ENCODE measurements around the gene C11orf24. TPM values are rescaled to one million over a fixed set of nuclear protein-coding genes. Genes with fewer than 3 reads are reported as not detected.
"Not testable (repeated sequence)": the region's sequence is repeated elsewhere in the genome, so short reads cannot be mapped to it uniquely, and the experiment has no call there.

The C11orf24 gene
- total and polyA plus RNA-seq, 5 donors, result 18.9 to 40.1 (median 27.0) TPM

- WGBS, result 74% methylated on average over 25 of the region's 25 CpGs
- H3K4me3 ChIP-seq (ENCODE audit: low read length), result no peak overlapping the region
- no peak for ATAC-seq
- intact Hi-C loops (cut with DNase I), result loop anchor here (5.0 to 10.0 kb wide), 4 partner anchors 61 to 277 kb away; partner anchors contain the start of genes NDUFS8 (in 1 of the 4) and TCIRG1 (in 1 of the 4)
- no peaks in the 10 kb centered on the region for H3K9me3 ChIP-seq (ENCODE audit: control insufficient read depth, low read length)
- H3K27ac ChIP-seq (ENCODE audit: low read length), result peak overlapping the region; percentile 69
- peak in 2 of 3 donors; percentile 66 to 67 for DNase-seq
- H3K4me1 ChIP-seq (ENCODE audit: control insufficient read depth, insufficient read depth, low read length), result peaks cover 8% of the 10 kb centered on the region
- H3K27me3 ChIP-seq (ENCODE audit: control insufficient read depth, insufficient read depth), result no peaks in the 10 kb centered on the region
Observed at GRCh38 chr11:68311160-68312116, 39.7 kb upstream of the C11orf24 start.

GRCh38 chr11:68309621-68310185, 37.9 kb upstream of the C11orf24 start:
- H3K4me3 ChIP-seq (ENCODE audit: low read length), result no peak overlapping the region
- H3K4me1 ChIP-seq (ENCODE audit: control insufficient read depth, insufficient read depth, low read length), result no peaks in the 10 kb centered on the region
- intact Hi-C loops (cut with DNase I), result loop anchor here (5.0 to 10.0 kb wide), 4 partner anchors 63 to 275 kb away; partner anchors contain the start of genes NDUFS8 (in 1 of the 4) and TCIRG1 (in 1 of the 4)
- 96% methylated on average over 2 of the region's 2 CpGs for WGBS
- no peaks in the 10 kb centered on the region for H3K9me3 ChIP-seq (ENCODE audit: control insufficient read depth, low read length)
- H3K27ac ChIP-seq (ENCODE audit: low read length), result no peak overlapping the region
- H3K27me3 ChIP-seq (ENCODE audit: control insufficient read depth, insufficient read depth), result no peaks in the 10 kb centered on the region
- DNase-seq (peak in 1 of 3 donors; percentile 12), ATAC-seq (no peak)

GRCh38 chr11:68308068-68308467, 36.3 kb upstream of the C11orf24 start:
- DNase-seq (peak in 2 of 3 donors; percentile 73 to 74), ATAC-seq (peak; percentile 34 to 61)
- WGBS, result 62% methylated on average over 11 of the region's 11 CpGs
- H3K27me3 ChIP-seq (ENCODE audit: control insufficient read depth, insufficient read depth), result no peaks in the 10 kb centered on the region
- no peaks in the 10 kb centered on the region for H3K9me3 ChIP-seq (ENCODE audit: control insufficient read depth, low read length)
- H3K4me1 ChIP-seq (ENCODE audit: control insufficient read depth, insufficient read depth, low read length), result no peaks in the 10 kb centered on the region
- H3K4me3 ChIP-seq (ENCODE audit: low read length), result no peak overlapping the region
- intact Hi-C loops (cut with DNase I), result no loop called here
- peak overlapping the region; percentile 85 for H3K27ac ChIP-seq (ENCODE audit: low read length)

- no peaks in the 10 kb centered on the region for H3K4me1 ChIP-seq (ENCODE audit: control insufficient read depth, insufficient read depth, low read length)
- H3K4me3 ChIP-seq (ENCODE audit: low read length), result no peak overlapping the region
- intact Hi-C loops (cut with DNase I), result no loop called here
- WGBS, result 84% methylated on average over 3 of the region's 3 CpGs
- ATAC-seq (no peak), DNase-seq (no peak)
- H3K27me3 ChIP-seq (ENCODE audit: control insufficient read depth, insufficient read depth), result no peaks in the 10 kb centered on the region
- no peaks in the 10 kb centered on the region for H3K9me3 ChIP-seq (ENCODE audit: control insufficient read depth, low read length)
- no peak overlapping the region for H3K27ac ChIP-seq (ENCODE audit: low read length)
Observed at GRCh38 chr11:68306636-68307035, 34.9 kb upstream of the C11orf24 start.

- Histone ChIP-seq H3K9me3 (ENCODE audit: control insufficient read depth, low read length) (no peaks in the 10 kb centered on the region), H3K4me3 (ENCODE audit: low read length) (no peak overlapping the region), H3K27me3 (ENCODE audit: control insufficient read depth, insufficient read depth) (no peaks in the 10 kb centered on the region), H3K27ac (ENCODE audit: low read length) (no peak overlapping the region), H3K4me1 (ENCODE audit: control insufficient read depth, insufficient read depth, low read length) (no peaks in the 10 kb centered on the region)
- 91% methylated on average over 7 of the region's 7 CpGs for WGBS
- ATAC-seq (no peak), DNase-seq (no peak)
- intact Hi-C loops (cut with DNase I), result no loop called here
Observed at GRCh38 chr11:68303982-68304780, 32.4 kb upstream of the C11orf24 start.

GRCh38 chr11:68303083-68303482, 31.3 kb upstream of the C11orf24 start:
- Histone ChIP-seq H3K27ac (ENCODE audit: low read length) (no peak overlapping the region), H3K4me3 (ENCODE audit: low read length) (no peak overlapping the region), H3K9me3 (ENCODE audit: control insufficient read depth, low read length) (no peaks in the 10 kb centered on the region), H3K4me1 (ENCODE audit: control insufficient read depth, insufficient read depth, low read length) (no peaks in the 10 kb centered on the region), H3K27me3 (ENCODE audit: control insufficient read depth, insufficient read depth) (no peaks in the 10 kb centered on the region)
- no peak for DNase-seq
- 76% methylated on average over 2 of the region's 2 CpGs for WGBS
- ATAC-seq, result no peak
- intact Hi-C loops (cut with DNase I), result no loop called here

GRCh38 chr11:68302670-68303069, 30.9 kb upstream of the C11orf24 start:
- no peak for ATAC-seq
- Histone ChIP-seq H3K4me1 (ENCODE audit: control insufficient read depth, insufficient read depth, low read length) (no peaks in the 10 kb centered on the region), H3K4me3 (ENCODE audit: low read length) (no peak overlapping the region), H3K27ac (ENCODE audit: low read length) (no peak overlapping the region), H3K9me3 (ENCODE audit: control insufficient read depth, low read length) (no peaks in the 10 kb centered on the region), H3K27me3 (ENCODE audit: control insufficient read depth, insufficient read depth) (no peaks in the 10 kb centered on the region)
- no peak for DNase-seq
- 74% methylated on average over 7 of the region's 7 CpGs for WGBS
- intact Hi-C loops (cut with DNase I), result no loop called here

- H3K4me3 ChIP-seq (ENCODE audit: low read length), result no peak overlapping the region
- ATAC-seq, result no peak
Observed at GRCh38 chr11:68302256-68302655, 30.5 kb upstream of the C11orf24 start.

GRCh38 chr11:68300076-68300830, 28.5 kb upstream of the C11orf24 start:
- Histone ChIP-seq H3K27me3 (ENCODE audit: control insufficient read depth, insufficient read depth) (no peaks in the 10 kb centered on the region), H3K4me1 (ENCODE audit: control insufficient read depth, insufficient read depth, low read length) (no peaks in the 10 kb centered on the region), H3K27ac (ENCODE audit: low read length) (no peak overlapping the region), H3K4me3 (ENCODE audit: low read length) (no peak overlapping the region), H3K9me3 (ENCODE audit: control insufficient read depth, low read length) (no peaks in the 10 kb centered on the region)
- WGBS, result 91% methylated on average over 12 of the region's 12 CpGs
- DNase-seq (no peak), ATAC-seq (no peak)
- intact Hi-C loops (cut with DNase I), result no loop called here

More at GRCh38 chr11:68302256-68302655, 30.5 kb upstream of the C11orf24 start:
- Histone ChIP-seq H3K27ac (ENCODE audit: low read length) (no peak overlapping the region), H3K9me3 (ENCODE audit: control insufficient read depth, low read length) (no peaks in the 10 kb centered on the region), H3K4me1 (ENCODE audit: control insufficient read depth, insufficient read depth, low read length) (no peaks in the 10 kb centered on the region), H3K27me3 (ENCODE audit: control insufficient read depth, insufficient read depth) (no peaks in the 10 kb centered on the region)
- DNase-seq, result no peak
- intact Hi-C loops (cut with DNase I), result no loop called here
- 72% methylated on average over 5 of the region's 5 CpGs for WGBS

- not testable (repeated sequence) for H3K27me3 ChIP-seq (ENCODE audit: control insufficient read depth, insufficient read depth); DNase-seq
- intact Hi-C loops (cut with DNase I), result loop anchor here in 3 of 4 donors (5.0 to 10.0 kb wide), 2 partner anchors 42 to 85 kb away; partner anchors contain the start of gene KMT5B (in 1 of the 3)
Observed at GRCh38 chr11:68299517-68299879, 27.7 kb upstream of the C11orf24 start.

More at GRCh38 chr11:68299517-68299879, 27.7 kb upstream of the C11orf24 start:
- not testable (repeated sequence) for H3K4me3 ChIP-seq (ENCODE audit: low read length); H3K9me3 ChIP-seq (ENCODE audit: control insufficient read depth, low read length); H3K27ac ChIP-seq (ENCODE audit: low read length); H3K4me1 ChIP-seq (ENCODE audit: control insufficient read depth, insufficient read depth, low read length); ATAC-seq
- WGBS, result 98% methylated on average over 9 of the region's 9 CpGs

Measured in right cardiac atrium (tissue), 5 donors.